GM12872 (cell line): ENCODE data around the gene TEX22.

Source experiments
- CTCF ChIP-seq: IDR thresholded peaks from 3 replicates; pipeline ENCODE4 v1.5.1; 2011; ENCODE audit warnings: low read depth, mild to moderate bottlenecking, low read length, moderate library complexity; ENCODE audit not compliant: insufficient read depth

Gene TEX22

GRCh38 chr14:105387530-105387922 lies 10.8 kb upstream of the TEX22 start:
- TF ChIP-seq CTCF, result no peak

DNA sequence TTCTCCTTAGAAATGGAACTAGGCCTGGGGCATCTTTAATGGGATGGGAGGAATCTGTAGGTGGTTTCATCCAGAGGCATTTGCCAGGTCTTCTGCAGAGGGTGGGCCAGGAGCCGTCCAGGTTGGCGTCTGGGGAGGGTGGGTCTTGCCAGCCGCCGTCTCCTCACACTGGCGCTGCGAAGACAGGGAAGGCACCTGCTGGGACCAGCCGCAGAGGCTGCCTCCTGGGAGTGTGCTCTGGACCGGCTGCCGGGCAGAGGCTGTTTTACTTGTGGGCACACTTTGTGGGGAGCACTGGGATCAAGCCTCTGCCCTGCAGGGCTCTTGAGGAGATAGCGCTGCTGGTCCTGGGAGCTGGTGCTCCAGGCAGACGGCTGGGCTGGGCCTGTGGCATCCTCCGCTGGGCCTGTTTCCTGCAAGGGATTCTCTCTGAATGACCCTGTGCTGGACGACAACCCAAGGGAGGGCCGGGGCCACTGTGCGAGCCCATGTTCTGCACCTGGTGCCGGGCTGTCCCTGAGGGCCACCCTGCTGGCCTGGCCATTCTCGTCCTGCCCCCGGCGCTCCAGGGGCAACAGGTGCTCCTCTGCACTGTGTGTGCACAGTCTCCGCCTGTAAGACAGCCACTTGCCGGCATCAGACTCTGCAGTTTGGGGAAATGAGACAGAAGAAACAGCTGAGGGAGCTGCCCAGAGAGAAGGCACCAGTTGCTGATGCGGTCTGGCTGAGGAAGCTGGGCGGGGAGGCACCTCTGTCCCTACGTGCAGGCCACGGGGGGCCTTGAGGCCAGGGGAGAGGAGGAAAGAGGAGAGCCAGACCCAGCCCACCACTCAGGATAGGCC lies 10.0 kb upstream of the TEX22 start:
- TF ChIP-seq CTCF, result no peak

GRCh38 chr14:105388976-105389375 lies 9.4 kb upstream of the TEX22 start:
- no peak for TF ChIP-seq CTCF

- no peak for TF ChIP-seq CTCF
Measured at GRCh38 chr14:105389534-105389933, 8.8 kb upstream of the TEX22 start.

DNA sequence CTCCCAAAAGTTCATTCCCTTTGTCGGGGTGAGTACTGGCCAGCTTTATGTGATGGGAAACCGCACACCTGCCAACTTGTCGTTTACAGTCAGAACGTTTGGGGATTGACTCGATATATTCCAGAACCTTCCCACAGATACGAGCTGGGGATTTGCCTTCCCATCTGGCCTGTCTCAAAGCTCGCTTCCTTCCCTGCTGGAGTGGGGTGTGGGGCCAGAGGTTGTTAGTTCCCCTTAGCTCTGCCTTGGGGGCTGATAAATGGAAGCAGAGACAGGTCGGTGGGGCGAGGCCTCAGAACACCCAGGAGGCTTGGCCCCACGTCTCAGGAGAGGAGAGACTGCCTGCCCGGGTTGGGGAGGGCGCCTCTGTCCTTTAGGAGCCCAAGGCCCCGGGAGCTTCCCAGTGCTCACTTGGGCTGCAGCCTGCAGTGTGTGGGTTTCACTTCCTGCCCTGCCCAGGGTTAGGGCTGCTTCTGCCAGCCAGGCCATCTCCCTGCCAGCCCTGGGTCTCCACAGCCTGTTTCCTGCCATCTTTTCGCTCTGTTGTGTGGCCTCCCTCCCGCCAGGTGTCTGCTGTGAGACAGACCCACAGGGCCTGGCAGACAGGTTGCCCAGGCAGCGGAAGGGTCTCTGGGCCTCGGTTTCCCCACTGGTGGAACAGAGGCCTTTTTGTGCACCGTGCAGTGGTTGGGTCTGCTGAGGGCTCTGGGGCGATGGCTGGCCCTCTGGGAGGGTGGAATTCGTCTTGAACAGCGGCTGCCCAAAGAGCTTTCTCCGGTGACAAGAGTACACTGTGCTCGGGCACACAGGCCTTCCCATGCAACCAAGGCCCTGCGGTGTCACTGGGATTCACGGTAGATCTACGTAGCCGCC lies 8.1 kb upstream of the TEX22 start:
- no peak for TF ChIP-seq CTCF

DNA sequence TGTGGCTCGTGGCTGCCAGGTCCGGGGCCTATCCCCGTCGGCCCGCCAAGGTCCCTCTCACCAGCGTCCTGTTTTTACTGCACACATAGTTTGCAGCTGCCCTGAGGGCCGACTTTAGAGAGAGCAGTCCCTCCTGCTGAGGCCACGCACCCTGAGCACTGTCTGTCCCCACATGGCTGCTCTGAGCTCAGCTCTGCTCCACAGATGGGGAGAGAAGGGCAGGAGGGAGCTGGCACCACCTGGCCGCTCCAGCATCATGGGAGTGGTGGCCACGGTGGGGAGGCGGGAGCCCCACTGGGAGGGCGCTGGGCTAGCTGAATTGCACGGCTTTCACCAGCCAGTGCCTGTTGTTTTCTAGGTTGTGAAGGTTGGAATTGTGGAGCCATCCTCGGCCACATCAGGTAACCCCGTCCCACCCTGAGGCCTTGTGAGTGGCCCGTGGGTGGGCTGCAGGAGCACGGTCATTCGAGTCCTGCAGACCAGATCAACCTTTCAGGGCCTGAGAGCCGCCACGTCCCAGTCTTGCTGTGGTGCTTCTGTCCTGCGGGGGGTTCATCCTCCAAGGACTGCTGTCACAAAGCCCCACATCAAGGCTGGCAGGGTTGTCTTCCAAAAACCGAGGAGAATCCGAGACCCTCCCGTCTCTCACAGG lies 7.4 kb upstream of the TEX22 start:
- no peak for TF ChIP-seq CTCF

- TF ChIP-seq CTCF, result no peak
Measured at GRCh38 chr14:105391541-105391940, 6.8 kb upstream of the TEX22 start.
